DMS79 treated with DMSO at 0.1 percent for 48 hours (cell line): Measurements from ENCODE around the gene HRC.

Experiments used
- DNase-seq: peaks from one replicate; lab custom pipeline; 2025; lab: John Stamatoyannopoulos, UW

Gene HRC

DNA sequence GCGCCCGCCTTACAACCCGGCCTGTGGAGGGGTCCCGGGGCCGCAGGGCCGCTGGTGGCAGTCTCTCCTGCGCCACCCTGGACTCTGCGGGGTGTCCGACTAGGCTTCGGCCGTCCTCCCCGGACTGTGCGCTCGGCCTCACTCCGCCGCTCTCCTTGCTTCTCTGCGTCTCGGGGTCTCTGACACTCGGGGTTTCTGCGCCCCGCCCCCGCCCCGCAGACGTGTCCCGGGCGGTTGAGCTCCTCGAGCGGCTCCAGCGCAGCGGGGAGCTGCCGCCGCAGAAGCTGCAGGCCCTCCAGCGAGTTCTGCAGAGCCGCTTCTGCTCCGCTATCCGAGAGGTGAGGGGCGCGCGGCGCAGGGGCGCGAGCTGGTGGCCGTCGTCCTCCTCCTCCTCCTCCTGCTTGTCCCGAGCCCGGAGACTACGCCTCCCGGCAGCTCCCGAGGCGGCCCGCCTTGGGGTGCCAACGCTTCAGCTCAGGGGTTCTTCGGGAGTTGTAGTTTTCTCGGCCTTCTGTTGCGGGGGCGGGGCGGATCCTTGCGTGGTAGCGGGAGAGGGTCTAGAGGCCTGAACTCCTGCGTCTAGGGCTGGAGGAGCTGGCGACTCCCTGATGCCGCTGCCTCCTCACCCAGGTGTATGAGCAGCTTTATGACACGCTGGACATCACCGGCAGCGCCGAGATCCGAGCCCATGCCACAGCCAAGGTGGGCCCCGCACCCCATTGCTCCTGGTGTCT is 40.4 kb downstream of the HRC start:
- peak; percentile 59 for DNase-seq

DNA sequence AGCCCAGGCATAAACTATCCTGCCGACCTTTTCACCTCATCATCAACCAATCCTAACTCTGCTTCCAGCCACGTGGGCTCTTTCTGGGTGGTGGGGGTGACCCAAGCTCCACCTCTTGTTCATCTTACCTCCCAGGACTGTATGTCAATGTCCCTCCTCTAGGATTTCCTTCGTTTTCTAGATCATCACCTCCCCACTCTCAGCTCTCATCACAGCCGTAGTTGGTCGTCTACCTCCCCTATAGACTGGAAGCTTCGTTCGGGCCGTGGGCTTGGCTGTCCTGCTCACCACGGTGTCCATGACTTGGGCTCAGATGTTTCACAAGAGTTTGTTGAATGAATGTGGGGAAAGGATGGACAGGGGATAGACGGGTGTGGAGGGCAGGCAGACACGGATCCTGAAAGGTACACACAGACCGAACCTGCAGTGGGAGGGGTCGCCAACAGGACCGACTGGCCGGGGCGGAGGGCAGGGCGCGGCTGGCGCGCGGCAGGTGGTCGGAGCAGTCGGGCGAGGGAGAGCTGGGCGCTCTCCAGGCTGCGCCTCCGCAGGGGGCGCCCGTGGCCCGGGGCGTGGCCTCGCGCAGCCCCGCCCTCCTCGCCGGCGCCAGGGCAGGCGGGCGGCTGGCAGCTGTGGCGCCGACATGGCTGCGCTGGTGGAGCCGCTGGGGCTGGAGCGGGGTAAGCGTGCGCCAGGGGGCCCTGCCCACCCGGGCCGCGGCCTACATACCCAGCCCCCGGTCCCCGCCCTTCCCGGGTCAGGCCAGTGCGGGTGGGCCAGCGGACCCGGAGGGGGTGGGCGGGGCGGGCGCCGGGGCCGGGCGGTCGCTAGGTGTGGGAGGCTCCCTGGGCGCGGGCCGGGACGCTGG is 41.2 kb downstream of the HRC start, which contains the start of gene LIN7B:
Gene LIN7B, plus strand, starts transcription at position 609 of the 868 bp plus-strand sequence. Its CDS starts 35 bp downstream, at position 644.
- DNase-seq = peak; percentile 64

DNA sequence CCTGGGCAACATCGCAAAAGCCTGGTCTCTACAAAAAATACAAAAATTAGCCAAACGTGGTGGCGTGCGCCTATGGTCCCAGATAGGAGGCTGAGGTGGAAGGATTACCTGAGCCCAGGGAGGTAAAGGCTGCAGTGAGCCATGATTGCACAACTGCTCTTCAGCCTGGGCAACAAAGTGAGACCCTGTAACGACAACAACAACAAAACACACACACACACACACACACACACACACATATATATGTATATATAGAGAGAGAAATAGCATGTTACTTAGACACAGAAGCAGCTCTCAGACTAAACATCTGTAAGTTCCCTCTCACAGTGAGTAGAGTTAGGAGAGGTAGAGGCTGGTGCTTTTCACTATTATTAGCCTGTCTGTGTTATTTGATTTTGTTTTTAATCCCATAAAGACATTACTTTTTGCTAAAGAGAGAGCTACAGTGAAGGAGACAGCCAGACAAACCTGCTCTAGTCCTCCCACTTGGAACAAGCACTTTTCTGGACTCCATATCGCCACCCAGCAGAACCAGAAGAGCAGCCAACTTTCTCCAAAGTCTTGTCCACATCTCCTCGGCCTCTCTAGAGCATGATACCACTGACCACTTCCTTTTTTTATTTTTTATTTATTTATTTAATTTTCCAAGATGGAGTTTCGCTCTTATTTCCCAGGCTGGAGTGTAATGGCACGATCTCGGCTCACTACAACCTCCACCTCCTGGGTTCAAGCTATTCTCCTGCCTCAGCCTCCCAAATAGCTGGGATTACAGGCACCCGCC is 43.8 kb downstream of the HRC start:
- no peak for DNase-seq

DNA sequence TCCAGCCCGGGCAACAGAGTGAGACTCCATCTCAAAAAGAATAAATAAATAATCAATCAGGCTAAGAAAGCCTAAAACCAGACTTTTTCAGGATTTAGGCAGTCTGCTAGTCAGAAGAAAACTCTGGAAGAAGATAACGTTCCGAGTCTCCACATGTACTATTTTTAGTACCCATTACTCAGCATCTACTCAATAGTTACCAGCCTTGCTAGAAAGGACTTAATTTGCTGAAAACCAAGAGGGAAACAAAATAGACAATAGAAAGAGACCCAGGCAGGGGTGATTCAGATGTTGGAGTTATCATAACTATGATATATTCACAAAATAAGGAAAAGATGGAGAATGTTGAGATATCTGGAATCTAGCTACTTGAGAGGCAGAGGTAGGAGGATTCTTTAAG is 44.6 kb downstream of the HRC start:
- DNase-seq = no peak

DNA sequence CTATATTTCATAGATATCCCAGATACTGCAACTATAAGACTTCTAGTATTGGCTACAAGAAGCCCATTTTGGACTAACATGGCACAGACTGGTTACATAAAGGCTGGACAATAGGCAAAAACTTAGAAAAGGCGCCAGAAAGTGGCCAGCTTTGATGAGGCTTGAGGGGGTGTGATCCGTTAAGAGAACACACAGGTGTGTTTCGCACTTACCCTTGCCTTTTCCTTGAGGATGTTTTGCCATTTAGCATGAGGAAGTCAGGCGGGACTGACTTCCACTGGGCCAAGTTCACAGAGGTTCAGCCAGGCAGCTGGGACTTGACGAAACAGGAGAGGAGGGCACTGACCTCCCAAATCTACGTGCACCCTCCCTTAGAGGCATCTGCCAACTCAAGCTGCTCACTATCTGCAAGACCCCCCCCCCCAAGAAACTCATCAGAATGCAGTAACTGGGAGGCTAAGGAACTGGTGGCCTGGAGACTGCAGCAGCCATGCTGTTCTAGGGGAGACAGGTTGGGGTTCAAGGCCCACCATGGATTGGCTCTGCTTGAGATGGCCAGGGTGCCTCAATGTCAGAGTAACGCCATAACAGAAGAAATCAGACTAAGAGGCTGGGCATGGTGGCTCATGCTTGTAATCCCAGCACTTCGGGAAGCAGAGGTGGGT is 45.5 kb downstream of the HRC start:
- DNase-seq = no peak

DNA sequence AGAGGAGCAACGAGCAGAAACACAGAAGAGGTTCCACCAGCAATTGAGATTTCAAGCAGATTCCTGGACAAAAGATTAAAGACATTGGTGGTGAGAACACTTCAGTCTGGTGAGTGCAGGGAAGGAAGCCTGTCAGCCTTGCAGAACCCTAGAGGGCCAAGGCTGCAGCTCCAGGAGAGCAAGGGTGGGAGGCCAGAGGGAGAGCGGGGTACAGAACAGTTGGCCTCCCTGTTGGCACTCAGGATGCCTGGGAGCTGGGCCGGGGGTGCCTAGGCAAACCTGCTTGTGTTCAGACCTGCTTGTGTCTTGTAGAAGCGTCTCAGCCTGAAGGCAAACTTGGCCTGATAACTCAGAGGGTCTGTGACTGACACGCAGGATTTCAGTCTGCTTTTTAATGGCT is 46.1 kb downstream of the HRC start:
- DNase-seq = no peak

DNA sequence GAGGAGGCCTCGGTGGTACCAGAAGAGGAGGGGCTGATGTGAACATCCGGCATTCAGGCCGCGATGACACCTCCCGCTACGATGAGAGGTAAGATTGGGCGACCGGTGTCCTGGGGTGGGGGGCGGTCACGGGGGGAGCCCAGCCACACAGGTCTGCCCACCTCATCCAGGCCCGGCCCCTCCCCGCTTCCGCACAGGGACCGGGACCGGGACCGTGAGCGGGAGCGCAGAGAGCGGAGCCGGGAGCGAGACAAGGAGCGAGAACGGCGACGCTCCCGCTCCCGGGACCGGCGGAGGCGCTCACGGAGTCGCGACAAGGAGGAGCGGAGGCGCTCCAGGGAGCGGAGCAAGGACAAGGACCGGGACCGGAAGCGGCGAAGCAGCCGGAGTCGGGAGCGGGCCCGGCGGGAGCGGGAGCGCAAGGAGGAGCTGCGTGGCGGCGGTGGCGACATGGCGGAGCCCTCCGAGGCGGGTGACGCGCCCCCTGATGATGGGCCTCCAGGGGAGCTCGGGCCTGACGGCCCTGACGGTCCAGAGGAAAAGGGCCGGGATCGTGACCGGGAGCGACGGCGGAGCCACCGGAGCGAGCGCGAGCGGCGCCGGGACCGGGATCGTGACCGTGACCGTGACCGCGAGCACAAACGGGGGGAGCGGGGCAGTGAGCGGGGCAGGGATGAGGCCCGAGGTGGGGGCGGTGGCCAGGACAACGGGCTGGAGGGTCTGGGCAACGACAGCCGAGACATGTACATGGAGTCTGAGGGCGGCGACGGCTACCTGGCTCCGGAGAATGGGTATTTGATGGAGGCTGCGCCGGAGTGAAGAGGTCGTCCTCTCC is 47.4 kb downstream of the HRC start:
- DNase-seq = no peak

DNA sequence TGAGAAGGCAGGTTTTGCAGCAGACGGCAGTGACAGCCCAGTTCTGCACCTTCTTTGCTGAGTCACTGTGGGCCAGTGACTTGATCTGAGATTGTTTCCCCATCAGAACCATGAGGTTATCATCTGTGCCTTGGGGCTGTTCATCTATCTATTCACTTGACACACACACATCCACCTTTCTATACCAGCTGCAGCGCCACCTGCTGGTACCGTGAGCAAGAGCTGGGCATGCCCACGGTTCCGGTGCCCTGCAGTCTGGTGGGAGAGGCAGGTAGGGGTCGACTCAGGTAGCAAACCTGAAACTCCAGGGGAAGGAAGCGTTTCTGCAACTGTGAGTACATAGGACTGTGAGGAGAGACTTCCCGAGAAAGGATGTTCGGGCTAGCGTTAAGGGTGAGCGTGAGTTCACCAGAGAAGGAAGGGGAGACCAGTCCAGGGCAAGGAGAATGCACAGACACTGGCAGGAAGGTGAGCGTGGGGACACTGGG is 48.5 kb downstream of the HRC start:
- no peak for DNase-seq

DNA sequence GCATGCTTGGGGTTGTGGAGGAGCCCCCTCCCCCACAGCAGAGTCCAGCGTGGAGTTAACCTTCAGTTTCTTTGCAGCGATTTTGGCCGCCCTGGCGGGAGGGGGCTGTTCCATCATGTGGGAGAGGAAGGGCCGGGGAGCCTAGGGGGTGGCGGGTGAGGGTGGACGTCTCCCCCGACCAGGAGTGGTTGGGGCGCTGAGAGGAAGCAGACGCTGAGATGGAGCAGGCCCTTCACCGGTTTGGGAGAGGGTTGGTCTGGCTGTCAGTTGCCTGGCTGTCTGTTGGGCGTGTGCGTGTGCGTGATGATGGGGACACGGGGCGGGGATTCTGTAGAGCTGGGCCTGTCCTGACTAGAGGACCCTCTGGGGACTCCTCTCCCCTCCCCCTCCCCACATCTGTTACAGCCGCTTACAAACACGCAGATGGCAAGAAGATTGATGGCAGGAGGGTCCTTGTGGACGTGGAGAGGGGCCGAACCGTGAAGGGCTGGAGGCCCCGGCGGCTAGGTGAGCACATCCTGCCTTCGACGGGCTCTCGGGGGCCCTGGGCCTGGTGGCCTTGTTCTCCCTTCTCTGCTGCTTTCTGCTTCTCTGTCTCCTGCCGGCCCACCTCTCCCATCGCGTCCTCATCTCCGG is 50.8 kb downstream of the HRC start:
- no peak for DNase-seq

DNA sequence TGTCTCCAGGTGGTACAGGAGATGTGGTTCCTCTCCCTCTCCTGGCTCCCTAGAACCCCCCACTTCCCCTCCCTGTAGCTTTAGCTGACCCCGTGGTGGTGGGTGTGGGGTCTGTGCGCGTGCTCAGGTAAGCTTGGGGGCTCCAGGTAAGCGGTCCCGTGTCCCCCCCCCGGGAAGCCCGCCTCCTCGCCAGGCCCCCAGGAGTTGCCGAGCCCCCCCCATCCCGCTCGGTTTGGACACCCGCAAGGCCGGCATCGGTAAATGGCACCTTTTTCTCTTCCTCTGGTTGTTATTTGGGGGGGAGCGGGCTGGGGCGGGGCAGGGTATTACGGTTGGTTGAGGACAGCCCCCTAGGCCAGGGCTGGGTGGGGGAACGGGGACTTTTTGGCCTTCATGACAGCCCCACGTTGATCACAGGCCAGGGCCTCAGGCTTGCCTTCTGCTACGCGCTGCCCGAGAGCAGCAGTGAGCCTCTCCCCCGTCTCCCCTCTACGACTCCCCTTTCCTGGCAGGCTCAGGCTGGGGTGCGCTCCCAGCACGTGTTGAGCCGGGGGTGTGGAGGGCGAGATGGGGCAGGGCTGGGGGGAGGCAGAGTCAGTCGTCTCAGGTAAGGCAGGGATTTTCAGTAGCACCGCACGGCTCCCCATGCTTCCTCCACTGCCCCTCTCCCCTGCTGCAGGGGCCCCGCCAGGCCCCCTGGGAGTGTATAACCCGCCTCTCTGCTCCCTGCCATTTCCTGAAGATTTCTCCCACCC is 51.7 kb downstream of the HRC start:
- DNase-seq = no peak

DNA sequence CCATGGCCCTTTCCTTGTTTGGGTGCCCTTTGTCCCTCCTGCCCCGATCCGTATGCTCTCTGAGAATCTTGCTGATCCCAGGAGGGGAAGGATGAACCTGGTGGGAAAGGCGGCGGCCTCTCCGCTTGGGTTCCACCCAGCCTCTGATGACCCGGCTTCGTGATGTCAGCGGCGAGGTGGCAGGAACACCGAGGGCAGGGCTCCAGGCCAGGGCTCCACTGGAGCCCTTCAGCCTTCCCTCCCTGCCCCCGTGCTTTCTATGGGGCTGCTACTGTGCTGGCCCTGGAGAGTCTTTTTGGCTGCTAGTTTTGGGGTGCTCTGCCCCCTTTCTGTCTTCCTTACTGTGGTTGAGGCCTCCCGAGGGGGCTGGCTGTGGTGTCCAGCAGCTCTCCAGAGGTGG is 52.9 kb downstream of the HRC start:
- DNase-seq = no peak
